Mammary epithelial cell (primary cell): ENCODE data around the gene GINS1.

Source experiments
- CTCF ChIP-seq, 2 donors: IDR thresholded peaks in 1 of 2; conservative IDR thresholded peaks in 1 of 2; 2 replicates each; pipeline ENCODE4 v1.5.1; 2011 to 2012; ENCODE audit warnings: inconsistent platforms in 2 of 2, low read length in 2 of 2, mild to moderate bottlenecking in 2 of 2, control low read depth in 1 of 2, low read depth in 1 of 2; ENCODE audit not compliant: insufficient read depth in 1 of 2; ENCODE audit errors: extremely low read depth in 1 of 2
- EZH2 ChIP-seq: IDR thresholded peaks from 2 replicates; pipeline ENCODE4 v1.6.1; 2012; ENCODE audit warnings: low read length, inconsistent platforms, borderline replicate concordance

- TF ChIP-seq CTCF (conservative IDR thresholded peaks at IDR 0.05 in 1 of 2, IDR thresholded peaks at IDR 0.05 in 1 of 2; ENCODE audit: extremely low read depth in 1 of 2, insufficient read depth in 1 of 2, low read depth in 1 of 2, low read length in 2 of 2) (no peak), EZH2 (no peak)
Observed at GRCh38 chr20:25467441-25467840, 60.0 kb downstream of the GINS1 start.
